HL-60 (cell line): ENCODE results near the gene SERPINA1.

Experiments used
- DNase-seq, 2 experiments: peaks; one replicate each; pipeline ENCODE4 v3.0.0-alpha.2; 2010 to 2020; ENCODE audit warnings: low read depth in 1 of 2, low spot score in 1 of 2
- H3K27ac ChIP-seq: fragments of 250-450 bp; sonication (Bioruptor Pico); replicated peaks from 2 replicates; pipeline ENCODE4 v1.5.1; 2020; ENCODE audit warnings: mild to moderate bottlenecking, moderate library complexity
- H3K27me3 ChIP-seq: fragments of 250-450 bp; sonication (Bioruptor Pico); 2 replicates; pipeline ENCODE4 v1.5.1; 2021; ENCODE audit warnings: mild to moderate bottlenecking, moderate library complexity; ENCODE audit not compliant: insufficient read depth, poor library complexity, severe bottlenecking
- H3K4me3 ChIP-seq: replicated peaks from 2 replicates; pipeline ENCODE4 v1.5.1; 2011; ENCODE audit warnings: mild to moderate bottlenecking, control low read depth, low read length; ENCODE audit not compliant: insufficient read depth
- CTCF ChIP-seq: IDR thresholded peaks from one replicate; pipeline ENCODE4 v1.5.1; 2011; ENCODE audit warnings: low read length, control low read depth, inconsistent platforms; ENCODE audit not compliant: insufficient read depth
- GABPA ChIP-seq: IDR thresholded peaks from 2 replicates; pipeline ENCODE4 v1.6.1; 2012; ENCODE audit warnings: low read depth
- POLR2AphosphoS5 ChIP-seq: IDR thresholded peaks from 2 replicates; pipeline ENCODE4 v1.6.1; 2012; ENCODE audit warnings: low read depth
- REST ChIP-seq: IDR thresholded peaks from 2 replicates; pipeline ENCODE4 v1.6.1; 2012; ENCODE audit warnings: low read depth; ENCODE audit not compliant: insufficient replicate concordance
- SPI1 ChIP-seq: IDR thresholded peaks from 2 replicates; pipeline ENCODE4 v1.6.1; 2012; ENCODE audit warnings: low read depth, mild to moderate bottlenecking, borderline replicate concordance

Gene SERPINA1

GRCh38 chr14:94376976-94377865, 11.2 kb downstream of the SERPINA1 start:
- Histone ChIP-seq H3K4me3 (no peak overlapping the region), H3K27me3 (no peaks in the 10 kb centered on the region), H3K27ac (no peak overlapping the region)
- no peak for TF ChIP-seq CTCF
- TF ChIP-seq GABPA: no peak
- no peak for TF ChIP-seq POLR2AphosphoS5
- no peak for TF ChIP-seq REST
- TF ChIP-seq SPI1: no peak
- no peak for DNase-seq

GRCh38 chr14:94376108-94376975, 12.1 kb downstream of the SERPINA1 start:
- Histone ChIP-seq H3K4me3 (no peak overlapping the region), H3K27me3 (no peaks in the 10 kb centered on the region), H3K27ac (no peak overlapping the region)
- TF ChIP-seq CTCF (no peak), REST (no peak), POLR2AphosphoS5 (no peak), SPI1 (no peak)
- DNase-seq: no peak

- H3K27me3 ChIP-seq: no peaks in the 10 kb centered on the region
- no peak overlapping the region for H3K4me3 ChIP-seq
- TF ChIP-seq CTCF (no peak), POLR2AphosphoS5 (no peak), GABPA (no peak), SPI1 (no peak)
- no peak for DNase-seq
- H3K27ac ChIP-seq: no peak overlapping the region
Observed at GRCh38 chr14:94375552-94376107, 12.8 kb downstream of the SERPINA1 start.
